Mucosa of descending colon (tissue), 3 donors: ENCODE data around the gene CD28. TPM values are rescaled to one million over a fixed set of nuclear protein-coding genes. Genes with fewer than 3 reads are reported as not detected.
A peak's percentile ranks its signal among the peaks of the same experiment; 100 is the strongest.

ENCODE experiments used
- ATAC-seq: fragments of 200-7000 bp; cut with Tn5 transposase; one replicate; pipeline ENCODE4 v1.9.1; 2020; ENCODE audit warnings: mild to moderate bottlenecking, moderate library complexity
- DNase-seq, 3 donors: peaks; one replicate each; pipeline ENCODE4 v3.0.0-alpha.2; 2020
- H3K36me3 ChIP-seq: fragments of 200-600 bp; one replicate; pipeline ENCODE4 v1.8.0; 2021; ENCODE audit warnings: low read depth, mild to moderate bottlenecking
- H3K4me1 ChIP-seq: fragments of 200-600 bp; one replicate; pipeline ENCODE4 v1.8.0; 2021; ENCODE audit warnings: low read depth, mild to moderate bottlenecking
- H3K4me3 ChIP-seq: fragments of 200-600 bp; one replicate; pipeline ENCODE4 v1.8.0; 2021; ENCODE audit warnings: mild to moderate bottlenecking
- H3K9me3 ChIP-seq: fragments of 200-600 bp; one replicate; pipeline ENCODE4 v1.8.0; 2021; ENCODE audit warnings: mild to moderate bottlenecking
- intact Hi-C, 2 donors: fragments of 100-400 bp; cut with DNase I in 1 of 2; cut with micrococcal nuclease in 1 of 2; formaldehyde crosslinking; loops; one replicate each; pipeline versions ENCODE4 v1.11.0 to v1.11.1; 2022; cut with DNase I, micrococcal nuclease
- total RNA-seq, 3 donors: library from RNA; stranded (reverse); fragmentation: NEBNext Ultra II Directional in 2 of 3; extraction: Animal tissue kit (Norgen Biotek cat#: 25700) in 2 of 3; gene quantifications; one replicate each; pipeline versions ENCODE4 v1.2.1 to v1.2.4, GENCODE V29; 2021 to 2023
- TF ChIP-seq, protein P1 (sequence below): fragments of 200-600 bp; IDR thresholded peaks from one replicate; pipeline ENCODE4 v1.8.0; 2022; ENCODE audit warnings: antibody characterized with exemption, mild to moderate bottlenecking
- donor health status: DM: no; HTN: no; CAD: no; lungs with moderate emphysema.
- donor health status: DM: no; HTN: no; CAD: no.
- donor health status: DM: no; HTN: yes; CAD: no.

CD28 gene
- total RNA-seq, 3 donors from 2014 or later: 0.41 to 1.4 (median 1.3) TPM

DNA sequence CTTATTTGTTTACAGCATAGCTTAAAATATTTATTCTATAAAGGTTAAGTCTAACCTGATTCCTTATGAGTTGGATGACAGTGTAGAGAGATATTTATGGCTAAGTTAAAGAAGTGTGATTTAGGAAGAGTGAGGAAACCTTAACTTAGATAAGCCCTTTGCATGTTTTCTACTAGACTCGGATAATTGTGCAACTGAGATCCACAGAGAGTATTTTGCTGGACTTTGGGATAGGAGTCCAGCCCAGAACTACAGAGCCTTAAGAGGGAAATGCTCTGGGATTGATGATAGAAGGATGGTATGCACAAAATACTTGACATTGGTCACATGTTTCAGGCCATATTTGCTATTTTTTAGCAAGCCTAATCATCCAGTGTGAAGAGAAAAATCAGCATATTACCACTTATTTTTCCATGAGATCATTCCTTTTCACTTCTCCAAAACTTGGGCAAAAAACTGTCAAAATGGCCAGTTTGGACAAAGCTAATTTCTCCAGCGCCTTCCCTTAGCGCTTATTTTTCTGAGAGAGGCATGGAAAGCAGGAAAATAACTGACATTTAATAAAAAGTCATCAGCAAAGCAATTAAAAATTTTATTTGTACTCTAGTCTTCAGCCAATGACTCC is 3.1 kb downstream of the CD28 start:
- Histone ChIP-seq H3K4me3 (no peak overlapping the region), H3K4me1 (no peaks in the 10 kb centered on the region), H3K36me3 (no peaks in the 10 kb centered on the region), H3K9me3 (no peaks in the 10 kb centered on the region)
- no peak for ATAC-seq
- intact Hi-C loops: no loop called here
- DNase-seq: no peak
- TF ChIP-seq, protein P1, sequence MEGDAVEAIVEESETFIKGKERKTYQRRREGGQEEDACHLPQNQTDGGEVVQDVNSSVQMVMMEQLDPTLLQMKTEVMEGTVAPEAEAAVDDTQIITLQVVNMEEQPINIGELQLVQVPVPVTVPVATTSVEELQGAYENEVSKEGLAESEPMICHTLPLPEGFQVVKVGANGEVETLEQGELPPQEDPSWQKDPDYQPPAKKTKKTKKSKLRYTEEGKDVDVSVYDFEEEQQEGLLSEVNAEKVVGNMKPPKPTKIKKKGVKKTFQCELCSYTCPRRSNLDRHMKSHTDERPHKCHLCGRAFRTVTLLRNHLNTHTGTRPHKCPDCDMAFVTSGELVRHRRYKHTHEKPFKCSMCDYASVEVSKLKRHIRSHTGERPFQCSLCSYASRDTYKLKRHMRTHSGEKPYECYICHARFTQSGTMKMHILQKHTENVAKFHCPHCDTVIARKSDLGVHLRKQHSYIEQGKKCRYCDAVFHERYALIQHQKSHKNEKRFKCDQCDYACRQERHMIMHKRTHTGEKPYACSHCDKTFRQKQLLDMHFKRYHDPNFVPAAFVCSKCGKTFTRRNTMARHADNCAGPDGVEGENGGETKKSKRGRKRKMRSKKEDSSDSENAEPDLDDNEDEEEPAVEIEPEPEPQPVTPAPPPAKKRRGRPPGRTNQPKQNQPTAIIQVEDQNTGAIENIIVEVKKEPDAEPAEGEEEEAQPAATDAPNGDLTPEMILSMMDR: no peak

DNA sequence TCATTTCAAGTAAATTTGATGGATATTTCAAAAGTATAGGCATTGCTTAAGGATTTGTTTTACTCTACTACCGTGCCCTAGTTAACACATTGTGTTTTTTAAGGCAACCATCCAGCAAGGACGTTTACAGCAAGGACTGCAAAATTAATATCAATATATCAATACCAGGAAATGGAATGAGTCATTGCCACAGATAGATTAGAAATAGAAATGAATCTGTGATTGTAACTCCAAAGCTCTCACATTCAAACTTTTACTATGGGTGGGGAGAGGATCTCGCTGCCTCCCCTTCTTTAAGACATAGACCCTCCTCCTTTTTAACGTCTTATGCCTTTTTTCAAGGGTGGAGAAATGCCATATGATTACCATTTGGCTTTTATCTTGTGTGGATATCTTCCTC is 3.8 kb downstream of the CD28 start:
- H3K36me3 ChIP-seq: no peaks in the 10 kb centered on the region
- ATAC-seq: no peak
- TF ChIP-seq, protein P1: no peak
- H3K4me1 ChIP-seq: no peaks in the 10 kb centered on the region
- H3K9me3 ChIP-seq: no peaks in the 10 kb centered on the region
- no peak overlapping the region for H3K4me3 ChIP-seq
- DNase-seq: no peak
- intact Hi-C loops: no loop called here

DNA sequence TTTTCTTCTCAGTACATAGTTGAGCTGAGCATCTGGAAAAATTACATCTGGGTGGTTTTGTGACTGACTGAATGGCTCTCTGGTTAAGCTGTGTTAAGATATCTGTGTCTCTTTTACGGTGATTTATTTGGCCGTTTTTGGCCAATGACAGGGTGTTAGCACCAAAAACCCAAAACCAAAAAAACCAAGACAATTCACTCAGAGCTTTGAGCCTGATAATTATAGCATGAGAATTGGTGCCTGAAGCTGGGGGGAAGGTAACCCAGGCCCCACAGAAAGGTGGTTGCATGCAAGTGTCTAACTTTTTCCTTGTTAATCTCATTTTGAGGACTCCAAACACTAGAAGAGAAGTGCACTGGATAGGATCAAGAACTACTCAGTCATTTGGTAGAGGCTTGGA is 4.5 kb downstream of the CD28 start:
- TF ChIP-seq, protein P1: no peak
- intact Hi-C loops: no loop called here

DNA sequence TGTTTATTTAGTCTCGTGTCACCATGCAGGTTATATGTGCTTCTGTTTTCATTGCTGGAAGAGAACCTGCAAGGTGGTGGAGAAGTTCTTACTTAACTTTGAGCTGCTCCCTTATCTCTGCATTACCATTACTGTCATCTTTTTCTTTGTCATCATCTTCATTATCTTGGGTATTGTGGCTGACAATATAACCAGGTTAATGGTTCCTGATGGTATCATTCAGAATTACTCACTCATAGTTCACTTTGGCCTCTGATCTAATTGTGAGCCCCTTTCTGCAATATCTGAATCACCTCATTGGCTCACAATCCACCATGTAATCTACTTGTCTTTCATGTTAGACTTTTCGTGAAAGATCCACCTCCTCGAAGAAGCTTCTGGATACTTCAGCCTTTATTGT is 5.0 kb downstream of the CD28 start:
- no peak for ATAC-seq

More for the DNA sequence above, 4.5 kb downstream of the CD28 start:
- DNase-seq: no peak
- Histone ChIP-seq H3K9me3 (no peaks in the 10 kb centered on the region), H3K36me3 (no peaks in the 10 kb centered on the region), H3K4me1 (no peaks in the 10 kb centered on the region), H3K4me3 (no peak overlapping the region)
- no peak for ATAC-seq

GRCh38 chr2:203713381-203713780 is 6.9 kb downstream of the CD28 start:
- intact Hi-C loops: no loop called here
- TF ChIP-seq, protein P1: no peak
- no peak for ATAC-seq

More for the DNA sequence above, 5.0 kb downstream of the CD28 start:
- Histone ChIP-seq H3K4me3 (no peak overlapping the region), H3K9me3 (no peaks in the 10 kb centered on the region), H3K4me1 (no peaks in the 10 kb centered on the region), H3K36me3 (no peaks in the 10 kb centered on the region)
- no peak for DNase-seq
- TF ChIP-seq, protein P1: no peak
- intact Hi-C loops: no loop called here

GRCh38 chr2:203714112-203714511 is 7.7 kb downstream of the CD28 start:
- peak; percentile 88 for ATAC-seq
- intact Hi-C loops: no loop called here
- TF ChIP-seq, protein P1: no peak

More at GRCh38 chr2:203713381-203713780, 6.9 kb downstream of the CD28 start:
- no peak overlapping the region for H3K4me3 ChIP-seq
- DNase-seq: no peak
- no peaks in the 10 kb centered on the region for H3K4me1 ChIP-seq
- no peaks in the 10 kb centered on the region for H3K9me3 ChIP-seq
- no peaks in the 10 kb centered on the region for H3K36me3 ChIP-seq

More at GRCh38 chr2:203714112-203714511, 7.7 kb downstream of the CD28 start:
- Histone ChIP-seq H3K9me3 (no peaks in the 10 kb centered on the region), H3K36me3 (no peaks in the 10 kb centered on the region), H3K4me1 (no peaks in the 10 kb centered on the region), H3K4me3 (no peak overlapping the region)
- peak in 1 of 3 donors; percentile 23 for DNase-seq
